ENCODE measurements around the gene SOBP. TPM values are rescaled to one million over a fixed set of nuclear protein-coding genes. Genes with fewer than 3 reads are reported as not detected.

Gene SOBP
- total and polyA plus RNA-seq, 10 donors, result 0.87 to 7.8 (median 4.9) TPM

- Histone ChIP-seq H3K27ac (no peak overlapping the region), H3K4me3 (no peak overlapping the region), H3K27me3 (replicated peaks in 1 of 7) (no peaks in the 10 kb centered on the region), H3K9me3 (no peaks in the 10 kb centered on the region), H3K4me1 (peaks cover 0 to 3% (median 0%) of the 10 kb centered on the region in 6 donors), H3K36me3 (no peaks in the 10 kb centered on the region)
- no peak for DNase-seq
- no peak for TF ChIP-seq POLR2AphosphoS5 (IDR thresholded peaks at IDR 0.05)
- TF ChIP-seq CTCF (IDR thresholded peaks at IDR 0.05 in 8 of 11, conservative IDR thresholded peaks at IDR 0.05 in 3 of 11), result no peak
- no peak for TF ChIP-seq POLR2A (IDR thresholded peaks at IDR 0.05)
- intact Hi-C loops (cut with DNase I; ENCODE audit: low total_unique reads), result no loop called here
- 73 to 92% (median 82%) methylated on average over 2 to 3 of the region's 3 CpGs for WGBS, 5 donors
Observed at GRCh38 chr6:107689190-107689589, 199.3 kb downstream of the SOBP start.

GRCh38 chr6:107689951-107690642 lies 200.2 kb downstream of the SOBP start:
- H3K36me3 ChIP-seq, result no peaks in the 10 kb centered on the region
- TF ChIP-seq POLR2AphosphoS5 (IDR thresholded peaks at IDR 0.05), result no peak
- no peak for TF ChIP-seq POLR2A (IDR thresholded peaks at IDR 0.05)
- no peak for TF ChIP-seq CTCF (IDR thresholded peaks at IDR 0.05 in 8 of 11, conservative IDR thresholded peaks at IDR 0.05 in 3 of 11)
- DNase-seq, result no peak
- 76 to 91% (median 84%) methylated on average over 12 to 13 of the region's 13 CpGs for WGBS, 5 donors
- H3K4me3 ChIP-seq, result no peak overlapping the region
- intact Hi-C loops (cut with DNase I; ENCODE audit: low total_unique reads), result no loop called here
- H3K4me1 ChIP-seq, result peaks cover 0 to 3% (median 0%) of the 10 kb centered on the region in 6 donors
- H3K27me3 ChIP-seq (replicated peaks in 1 of 7), result peaks cover 0 to 4% (median 0%) of the 10 kb centered on the region in 7 donors
- H3K9me3 ChIP-seq, result no peaks in the 10 kb centered on the region
- no peak overlapping the region for H3K27ac ChIP-seq

GRCh38 chr6:107690643-107691061 lies 200.7 kb downstream of the SOBP start:
- no peaks in the 10 kb centered on the region for H3K36me3 ChIP-seq
- peaks cover 0 to 4% (median 0%) of the 10 kb centered on the region in 7 donors for H3K27me3 ChIP-seq (replicated peaks in 1 of 7)
- peaks cover 0 to 3% (median 0%) of the 10 kb centered on the region in 6 donors for H3K4me1 ChIP-seq
- no peak for TF ChIP-seq CTCF (IDR thresholded peaks at IDR 0.05 in 8 of 11, conservative IDR thresholded peaks at IDR 0.05 in 3 of 11)
- TF ChIP-seq POLR2A (IDR thresholded peaks at IDR 0.05), result no peak
- no peak for TF ChIP-seq POLR2AphosphoS5 (IDR thresholded peaks at IDR 0.05)
- intact Hi-C loops (cut with DNase I; ENCODE audit: low total_unique reads), result no loop called here
- DNase-seq, result no peak
- H3K9me3 ChIP-seq, result no peaks in the 10 kb centered on the region
- no peak overlapping the region for H3K4me3 ChIP-seq
- H3K27ac ChIP-seq, result no peak overlapping the region
- WGBS, 5 donors, result 42 to 61% (median 53%) methylated on average over 6 of the region's 6 CpGs

- DNase-seq, result no peak
- Histone ChIP-seq H3K4me3 (no peak overlapping the region), H3K27ac (no peak overlapping the region), H3K4me1 (peaks cover 0 to 3% (median 0%) of the 10 kb centered on the region in 6 donors), H3K36me3 (no peaks in the 10 kb centered on the region), H3K27me3 (replicated peaks in 1 of 7) (peaks cover 0 to 4% (median 0%) of the 10 kb centered on the region in 7 donors), H3K9me3 (no peaks in the 10 kb centered on the region)
- intact Hi-C loops (cut with DNase I; ENCODE audit: low total_unique reads), result no loop called here
- WGBS, 5 donors, result 51 to 71% (median 68%) methylated on average over 12 of the region's 12 CpGs
- no peak for TF ChIP-seq POLR2A (IDR thresholded peaks at IDR 0.05)
- TF ChIP-seq POLR2AphosphoS5 (IDR thresholded peaks at IDR 0.05), result no peak
- TF ChIP-seq CTCF (IDR thresholded peaks at IDR 0.05 in 8 of 11, conservative IDR thresholded peaks at IDR 0.05 in 3 of 11), result no peak
Observed at GRCh38 chr6:107691062-107691751, 201.3 kb downstream of the SOBP start.
